ENCODE results near the gene NIPAL1.

The NIPAL1 gene

GRCh38 chr4:48065587-48066052 lies 49.0 kb downstream of the NIPAL1 start:
- DNase-seq (ENCODE audit: low read depth) = no peak

DNA sequence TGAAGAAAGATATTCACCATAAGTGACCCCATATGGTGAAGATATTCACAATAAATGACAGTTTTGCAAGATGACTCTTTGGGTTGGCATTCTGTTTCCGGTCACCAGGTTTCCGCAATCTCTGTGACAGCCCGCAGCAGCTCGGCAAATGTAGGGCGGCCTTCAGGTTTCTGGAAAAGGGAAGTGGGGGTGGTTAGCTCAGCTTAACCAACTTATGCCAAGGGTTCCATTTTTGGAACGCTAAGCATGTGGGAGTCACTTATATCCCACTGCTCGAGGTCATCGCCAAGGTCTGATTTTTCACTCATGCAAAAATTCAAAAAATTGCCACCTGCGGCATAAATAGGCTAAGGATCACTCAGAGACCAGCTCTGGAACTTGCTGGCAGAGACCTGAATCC lies 51.0 kb downstream of the NIPAL1 start:
- no peak for DNase-seq (ENCODE audit: low read depth)

DNA sequence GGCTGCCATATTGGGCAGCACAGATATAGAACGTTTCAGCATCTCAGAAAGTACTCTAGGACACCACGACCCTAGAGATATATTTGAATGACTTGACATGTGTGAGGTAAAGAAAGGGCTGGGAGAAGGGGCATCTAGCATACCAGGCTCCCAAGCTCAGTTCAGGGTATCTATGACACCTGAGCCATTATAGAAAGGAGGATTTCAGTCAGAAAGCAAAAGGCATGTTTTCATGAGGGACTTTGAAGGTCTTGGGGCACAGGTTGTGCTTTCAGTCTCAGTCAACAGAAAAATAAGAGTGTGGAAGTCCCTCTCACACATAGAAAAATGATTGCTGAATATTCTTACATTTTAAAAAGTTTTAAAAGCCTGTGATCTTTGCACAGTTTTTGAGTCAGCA lies 51.6 kb downstream of the NIPAL1 start:
- no peak for DNase-seq (ENCODE audit: low read depth)

DNA sequence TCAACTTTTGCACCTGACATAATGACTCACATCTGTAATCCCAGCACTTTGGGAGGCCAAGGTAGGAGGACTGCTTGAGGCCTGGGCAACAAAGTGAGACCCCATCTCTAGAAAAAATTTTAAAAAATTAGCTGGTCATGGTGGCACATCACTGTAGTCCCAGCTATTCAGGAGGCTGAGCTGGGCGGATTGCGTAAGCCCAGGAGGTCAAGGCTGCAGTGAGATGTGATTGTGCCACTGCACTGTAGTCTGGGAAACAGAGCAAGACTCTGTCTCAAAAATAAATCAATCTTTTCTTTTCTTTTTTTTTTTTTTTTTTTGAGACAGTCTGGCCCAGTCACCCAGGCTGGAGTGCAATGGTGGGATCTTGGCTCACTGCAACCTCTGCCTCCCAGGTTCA lies 52.5 kb downstream of the NIPAL1 start:
- DNase-seq (ENCODE audit: low read depth) = no peak

DNA sequence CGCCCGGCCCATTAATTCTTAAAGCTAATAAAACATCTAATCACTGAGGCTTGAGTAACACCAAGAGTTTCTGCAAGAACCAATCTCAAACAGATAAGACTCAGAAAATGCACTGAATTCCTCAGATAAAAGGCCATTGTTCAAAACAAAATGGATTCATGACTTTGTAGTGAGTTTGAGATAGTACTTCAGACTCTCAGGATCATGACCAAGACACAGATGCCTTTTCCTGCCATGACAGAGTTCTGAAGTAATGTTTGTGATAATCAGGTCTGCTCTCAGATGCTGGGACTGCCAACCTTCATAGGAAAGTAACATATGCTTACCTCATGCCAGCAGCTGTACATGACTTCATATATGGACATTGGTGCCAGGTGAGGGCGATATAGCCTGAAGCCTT lies 54.6 kb downstream of the NIPAL1 start:
- DNase-seq (ENCODE audit: low read depth) = no peak

GRCh38 chr4:48073567-48074103 lies 57.1 kb downstream of the NIPAL1 start:
- DNase-seq (ENCODE audit: low read depth) = no peak

DNA sequence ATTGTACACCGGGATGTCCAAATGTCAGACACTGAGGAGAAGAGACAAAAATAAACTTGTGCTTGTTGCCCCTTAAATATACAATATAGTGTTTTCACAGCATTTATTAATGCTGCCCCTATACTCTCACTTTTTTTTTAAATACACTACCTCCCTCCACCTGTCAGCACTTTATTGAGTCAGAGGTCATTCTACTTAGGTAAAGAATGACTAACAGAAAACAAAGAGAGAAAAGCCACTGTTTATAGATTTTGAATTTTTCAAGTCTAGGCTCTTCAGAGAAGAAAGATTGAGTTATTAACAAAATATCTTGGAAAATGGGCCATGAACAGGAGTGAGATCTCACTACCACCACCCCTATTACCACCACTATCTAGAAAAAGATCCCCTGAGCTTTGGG lies 58.1 kb downstream of the NIPAL1 start:
- DNase-seq (ENCODE audit: low read depth) = no peak

- DNase-seq (ENCODE audit: low read depth) = no peak
Observed at GRCh38 chr4:48078425-48078824, 61.9 kb downstream of the NIPAL1 start.

- no peak for DNase-seq (ENCODE audit: low read depth)
Observed at GRCh38 chr4:48078862-48079655, 62.5 kb downstream of the NIPAL1 start.

DNA sequence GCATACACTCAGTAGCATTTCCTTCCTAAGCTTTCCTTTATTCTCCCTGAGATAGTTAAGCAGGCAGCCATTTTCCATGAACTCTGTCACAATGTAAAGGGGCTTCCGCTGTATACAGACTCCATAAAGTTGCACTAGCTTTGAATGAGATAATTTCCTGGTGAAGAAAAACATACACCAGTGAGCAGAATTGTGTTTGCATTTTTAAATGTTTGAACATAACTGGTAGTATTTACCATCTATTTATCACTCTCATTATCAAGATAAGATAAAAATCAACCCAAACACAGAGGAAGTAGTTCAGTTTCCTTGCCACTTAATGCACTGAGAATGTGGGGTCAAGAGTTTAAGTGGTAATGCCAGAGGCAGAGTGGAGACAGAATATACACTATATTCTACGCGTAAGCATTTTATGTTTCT lies 63.4 kb downstream of the NIPAL1 start:
- DNase-seq (ENCODE audit: low read depth) = no peak

DNA sequence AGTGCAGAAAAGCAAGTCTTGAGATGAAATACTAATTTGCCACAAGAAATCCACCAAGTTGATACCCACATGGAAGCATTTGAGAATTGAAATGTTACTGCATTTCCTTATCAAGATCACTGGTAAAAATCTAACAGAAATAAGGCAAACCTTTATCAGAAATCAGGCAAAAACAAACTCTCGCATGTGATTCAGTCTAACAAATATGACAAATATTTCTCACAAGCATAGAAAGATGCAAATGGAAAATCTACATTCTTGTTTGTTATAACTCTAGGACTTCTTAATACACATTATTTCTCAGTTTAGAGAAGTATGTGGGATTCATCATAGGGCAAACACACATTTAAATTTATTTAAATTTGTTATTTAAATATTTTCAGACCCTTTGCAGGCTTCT lies 64.6 kb downstream of the NIPAL1 start:
- no peak for DNase-seq (ENCODE audit: low read depth)

- no peak for DNase-seq (ENCODE audit: low read depth)
Observed at GRCh38 chr4:48082956-48083355, 66.4 kb downstream of the NIPAL1 start.

- no peak for DNase-seq (ENCODE audit: low read depth)
Observed at GRCh38 chr4:48085821-48086589, 69.4 kb downstream of the NIPAL1 start.

Data from GM04503 (cell line).